Osteoblast (primary cell): ENCODE data around the gene CDK5RAP1. TPM values are rescaled to one million over a fixed set of nuclear protein-coding genes. Genes with fewer than 3 reads are reported as not detected.

ENCODE experiments used
- DNase-seq: peaks from one replicate; pipeline ENCODE4 v3.0.0; 2011; ENCODE audit warnings: low spot score, mixed read lengths; ENCODE audit not compliant: insufficient read length; ENCODE audit errors: missing footprints
- H2AFZ ChIP-seq: 2 replicates; pipeline ENCODE4 v1.6.0; 2011; ENCODE audit warnings: mild to moderate bottlenecking, low read length
- H3K27ac ChIP-seq: 2 replicates; pipeline ENCODE4 v1.5.1; 2011; ENCODE audit warnings: mild to moderate bottlenecking, low read depth, low read length, moderate library complexity
- H3K27me3 ChIP-seq: 2 replicates; pipeline ENCODE4 v1.6.0; 2012; ENCODE audit warnings: mild to moderate bottlenecking, control low read depth, inconsistent platforms, low read length, moderate library complexity; ENCODE audit not compliant: insufficient read depth
- H3K36me3 ChIP-seq: 2 replicates; pipeline ENCODE4 v1.5.1; 2011; ENCODE audit warnings: mild to moderate bottlenecking, low read length, control low read depth, moderate library complexity; ENCODE audit not compliant: insufficient read depth
- H3K4me1 ChIP-seq: 2 replicates; pipeline ENCODE4 v1.5.1; 2011; ENCODE audit warnings: mild to moderate bottlenecking, low read length, control low read depth, moderate library complexity; ENCODE audit not compliant: insufficient read depth
- H3K4me2 ChIP-seq: 2 replicates; pipeline ENCODE4 v1.6.0; 2011; ENCODE audit warnings: mild to moderate bottlenecking, low read length; ENCODE audit not compliant: insufficient read depth
- H3K4me3 ChIP-seq: fragments of 200-600 bp; sonication (generic); 3 replicates; pipeline ENCODE4 v1.5.1; 2012; ENCODE audit warnings: mild to moderate bottlenecking, low read length, inconsistent platforms; ENCODE audit not compliant: insufficient read depth
- H3K79me2 ChIP-seq: 2 replicates; pipeline ENCODE4 v1.6.0; 2012; ENCODE audit warnings: mild to moderate bottlenecking, low read length, control low read depth, inconsistent platforms; ENCODE audit not compliant: insufficient read depth
- H3K9me3 ChIP-seq: 2 replicates; pipeline ENCODE4 v1.5.1; 2011; ENCODE audit warnings: low read depth, low read length, control low read depth
- H4K20me1 ChIP-seq: 2 replicates; pipeline ENCODE4 v1.6.0; 2012; ENCODE audit warnings: mild to moderate bottlenecking, low read length, control low read depth; ENCODE audit not compliant: insufficient read depth
- total RNA-seq: library from RNA; depleted of rRNA; stranded (reverse); fragments of >200 nt; gene quantifications from 2 replicates; pipeline ENCODE4 v1.2.3, GENCODE V29; 2012
- TF ChIP-seq, protein P1 (sequence below): IDR thresholded peaks from 2 replicates; pipeline ENCODE4 v1.5.1; 2011; ENCODE audit warnings: mild to moderate bottlenecking, low read depth, low read length, moderate library complexity; ENCODE audit errors: extremely low read depth

CDK5RAP1 gene
- total RNA-seq, 1 donor, result 16.6 TPM

DNA sequence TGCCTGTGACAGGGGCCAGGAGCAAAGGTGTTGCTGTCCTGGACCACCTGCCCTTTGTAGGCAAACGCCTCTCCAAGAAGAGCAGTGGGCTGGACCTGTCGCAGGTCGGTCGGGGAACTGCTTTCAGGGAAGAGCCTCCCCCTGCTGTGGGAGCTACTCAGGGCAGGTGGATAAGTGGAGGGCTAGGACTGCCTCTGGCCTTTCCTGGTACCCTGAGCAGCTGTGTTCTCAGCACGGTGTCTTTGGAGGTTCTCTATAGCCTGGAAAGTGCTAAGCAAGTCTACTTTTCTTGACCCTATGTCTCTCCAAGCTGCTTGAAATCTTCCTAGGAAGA is 83.3 kb downstream of the CDK5RAP1 start:
- H3K4me2 ChIP-seq, result no peak overlapping the region
- no peak overlapping the region for H3K4me3 ChIP-seq
- no peak overlapping the region for H2AFZ ChIP-seq
- no peaks in the 10 kb centered on the region for H3K9me3 ChIP-seq
- TF ChIP-seq, protein P1, sequence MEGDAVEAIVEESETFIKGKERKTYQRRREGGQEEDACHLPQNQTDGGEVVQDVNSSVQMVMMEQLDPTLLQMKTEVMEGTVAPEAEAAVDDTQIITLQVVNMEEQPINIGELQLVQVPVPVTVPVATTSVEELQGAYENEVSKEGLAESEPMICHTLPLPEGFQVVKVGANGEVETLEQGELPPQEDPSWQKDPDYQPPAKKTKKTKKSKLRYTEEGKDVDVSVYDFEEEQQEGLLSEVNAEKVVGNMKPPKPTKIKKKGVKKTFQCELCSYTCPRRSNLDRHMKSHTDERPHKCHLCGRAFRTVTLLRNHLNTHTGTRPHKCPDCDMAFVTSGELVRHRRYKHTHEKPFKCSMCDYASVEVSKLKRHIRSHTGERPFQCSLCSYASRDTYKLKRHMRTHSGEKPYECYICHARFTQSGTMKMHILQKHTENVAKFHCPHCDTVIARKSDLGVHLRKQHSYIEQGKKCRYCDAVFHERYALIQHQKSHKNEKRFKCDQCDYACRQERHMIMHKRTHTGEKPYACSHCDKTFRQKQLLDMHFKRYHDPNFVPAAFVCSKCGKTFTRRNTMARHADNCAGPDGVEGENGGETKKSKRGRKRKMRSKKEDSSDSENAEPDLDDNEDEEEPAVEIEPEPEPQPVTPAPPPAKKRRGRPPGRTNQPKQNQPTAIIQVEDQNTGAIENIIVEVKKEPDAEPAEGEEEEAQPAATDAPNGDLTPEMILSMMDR, result no peak
- H3K4me1 ChIP-seq, result no peaks in the 10 kb centered on the region
- no peaks in the 10 kb centered on the region for H3K79me2 ChIP-seq
- no peak overlapping the region for H3K27ac ChIP-seq
- H4K20me1 ChIP-seq, result no peaks in the 10 kb centered on the region
- no peaks in the 10 kb centered on the region for H3K36me3 ChIP-seq
- peaks cover 22% of the 10 kb centered on the region for H3K27me3 ChIP-seq
- DNase-seq, result no peak

DNA sequence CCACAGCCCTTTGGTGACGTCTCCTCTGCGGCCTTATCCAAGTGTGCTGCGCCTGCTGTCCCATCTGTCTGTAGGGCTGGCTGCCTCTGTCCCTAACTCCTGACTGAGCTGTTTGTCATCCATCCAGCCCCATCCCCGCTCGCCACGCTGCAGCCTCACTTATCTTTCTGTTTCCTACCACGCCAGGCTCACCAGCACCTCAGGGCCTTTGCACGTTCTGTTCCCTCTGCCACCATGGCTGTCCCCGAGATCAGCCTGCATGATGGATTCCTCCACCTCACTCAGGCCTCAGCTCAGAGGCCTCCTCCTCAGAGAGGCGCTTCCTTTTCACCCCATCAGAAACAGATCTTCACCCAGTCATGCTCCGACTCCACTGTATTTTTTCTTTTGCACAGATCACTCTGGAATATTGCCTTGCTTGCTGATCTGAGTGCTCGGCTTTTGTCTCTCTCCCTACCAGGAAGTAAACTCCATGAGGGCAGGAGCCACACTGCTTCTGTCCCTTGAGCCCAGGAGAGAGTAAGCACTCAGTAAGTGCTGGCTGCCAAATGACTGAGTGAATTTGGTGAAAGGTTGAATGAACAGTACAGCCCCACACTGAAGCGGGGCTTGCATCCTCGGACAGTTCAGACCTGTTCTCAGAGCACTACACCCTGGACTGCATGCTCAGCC is 83.8 kb downstream of the CDK5RAP1 start:
- Histone ChIP-seq H3K36me3 (no peaks in the 10 kb centered on the region), H3K4me1 (no peaks in the 10 kb centered on the region), H3K27me3 (peaks cover 25% of the 10 kb centered on the region), H3K9me3 (no peaks in the 10 kb centered on the region), H3K27ac (no peak overlapping the region), H3K79me2 (no peaks in the 10 kb centered on the region), H4K20me1 (no peaks in the 10 kb centered on the region), H2AFZ (no peak overlapping the region), H3K4me2 (no peak overlapping the region), H3K4me3 (no peak overlapping the region)
- TF ChIP-seq, protein P1, result no peak
- DNase-seq, result no peak

- Histone ChIP-seq H3K4me3 (no peak overlapping the region), H3K36me3 (no peaks in the 10 kb centered on the region), H3K4me2 (no peak overlapping the region), H3K79me2 (no peaks in the 10 kb centered on the region), H3K27me3 (peaks cover 27% of the 10 kb centered on the region), H3K4me1 (no peaks in the 10 kb centered on the region), H4K20me1 (no peaks in the 10 kb centered on the region), H3K9me3 (no peaks in the 10 kb centered on the region), H2AFZ (no peak overlapping the region), H3K27ac (no peak overlapping the region)
- TF ChIP-seq, protein P1, result no peak
- DNase-seq, result no peak
These were observed 84.4 kb downstream of the CDK5RAP1 start for GRCh38 chr20:33316958-33317357.

DNA sequence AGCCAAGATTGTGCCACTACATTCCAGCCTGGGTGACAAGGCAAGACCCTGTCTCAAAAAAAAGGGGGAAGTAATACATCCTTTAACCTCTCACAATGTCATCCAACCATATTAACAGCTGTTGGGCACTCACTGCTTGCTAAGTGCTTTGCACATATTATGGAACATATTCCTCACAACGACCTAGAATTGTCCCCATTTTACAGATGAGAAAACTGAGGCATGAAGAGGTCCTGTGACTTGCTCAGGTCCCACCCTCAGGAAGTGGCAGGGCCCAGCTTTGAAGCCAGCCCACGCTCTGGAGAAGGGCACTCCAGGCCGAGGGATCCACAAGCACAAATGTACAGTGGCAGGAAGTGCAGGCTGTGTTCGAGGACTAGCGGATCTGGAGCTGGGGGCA is 85.0 kb downstream of the CDK5RAP1 start:
- H3K4me1 ChIP-seq, result no peaks in the 10 kb centered on the region
- H2AFZ ChIP-seq, result no peak overlapping the region
- H3K27ac ChIP-seq, result no peak overlapping the region
- TF ChIP-seq, protein P1, result no peak
- H3K9me3 ChIP-seq, result no peaks in the 10 kb centered on the region
- H3K36me3 ChIP-seq, result no peaks in the 10 kb centered on the region
- no peak overlapping the region for H3K4me3 ChIP-seq
- no peaks in the 10 kb centered on the region for H4K20me1 ChIP-seq
- no peak overlapping the region for H3K4me2 ChIP-seq
- H3K27me3 ChIP-seq, result peaks cover 28% of the 10 kb centered on the region
- DNase-seq, result no peak
- H3K79me2 ChIP-seq, result no peaks in the 10 kb centered on the region
